ENCODE data around the gene PLPP3.

PLPP3 gene

GRCh38 chr1:56552349-56552748, 27.0 kb downstream of the PLPP3 start:
- no peak overlapping the region for H3K4me3 ChIP-seq (ENCODE audit: low read length)
- no peak for DNase-seq (ENCODE audit: low read depth)
- TF ChIP-seq, protein P1, sequence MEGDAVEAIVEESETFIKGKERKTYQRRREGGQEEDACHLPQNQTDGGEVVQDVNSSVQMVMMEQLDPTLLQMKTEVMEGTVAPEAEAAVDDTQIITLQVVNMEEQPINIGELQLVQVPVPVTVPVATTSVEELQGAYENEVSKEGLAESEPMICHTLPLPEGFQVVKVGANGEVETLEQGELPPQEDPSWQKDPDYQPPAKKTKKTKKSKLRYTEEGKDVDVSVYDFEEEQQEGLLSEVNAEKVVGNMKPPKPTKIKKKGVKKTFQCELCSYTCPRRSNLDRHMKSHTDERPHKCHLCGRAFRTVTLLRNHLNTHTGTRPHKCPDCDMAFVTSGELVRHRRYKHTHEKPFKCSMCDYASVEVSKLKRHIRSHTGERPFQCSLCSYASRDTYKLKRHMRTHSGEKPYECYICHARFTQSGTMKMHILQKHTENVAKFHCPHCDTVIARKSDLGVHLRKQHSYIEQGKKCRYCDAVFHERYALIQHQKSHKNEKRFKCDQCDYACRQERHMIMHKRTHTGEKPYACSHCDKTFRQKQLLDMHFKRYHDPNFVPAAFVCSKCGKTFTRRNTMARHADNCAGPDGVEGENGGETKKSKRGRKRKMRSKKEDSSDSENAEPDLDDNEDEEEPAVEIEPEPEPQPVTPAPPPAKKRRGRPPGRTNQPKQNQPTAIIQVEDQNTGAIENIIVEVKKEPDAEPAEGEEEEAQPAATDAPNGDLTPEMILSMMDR (conservative IDR thresholded peaks at IDR 0.05; ENCODE audit: low read depth, low read length), result no peak

DNA sequence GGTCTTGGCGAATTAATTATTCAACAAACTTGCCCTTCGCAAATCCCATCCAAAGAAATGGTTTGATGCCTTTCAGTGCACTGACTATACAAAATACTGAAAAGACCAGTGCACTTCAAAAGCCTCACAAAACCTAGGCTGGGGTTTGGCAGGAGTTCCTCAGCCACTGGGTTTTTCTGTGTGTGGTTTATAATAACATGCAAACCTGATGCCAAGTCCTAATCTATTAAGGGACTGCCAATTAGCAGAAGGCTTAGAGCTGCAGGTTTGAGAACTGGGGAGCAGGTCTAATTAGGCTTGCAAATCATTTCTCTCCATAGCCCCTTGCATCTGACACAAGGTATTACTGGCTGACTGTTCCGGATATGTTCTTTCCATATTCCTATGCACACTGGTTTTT, 27.7 kb downstream of the PLPP3 start:
- TF ChIP-seq, protein P1 (conservative IDR thresholded peaks at IDR 0.05; ENCODE audit: low read depth, low read length), result no peak
- no peak overlapping the region for H3K4me3 ChIP-seq (ENCODE audit: low read length)
- DNase-seq (ENCODE audit: low read depth), result peak; percentile 87

- H3K4me3 ChIP-seq (ENCODE audit: low read length), result no peak overlapping the region
- DNase-seq (ENCODE audit: low read depth), result no peak
- TF ChIP-seq, protein P1 (conservative IDR thresholded peaks at IDR 0.05; ENCODE audit: low read depth, low read length), result no peak
These were observed 28.5 kb downstream of the PLPP3 start for GRCh38 chr1:56550859-56551188.

GRCh38 chr1:56550138-56550858, 29.1 kb downstream of the PLPP3 start:
- DNase-seq (ENCODE audit: low read depth), result no peak
- TF ChIP-seq, protein P1 (conservative IDR thresholded peaks at IDR 0.05; ENCODE audit: low read depth, low read length), result no peak

GRCh38 chr1:56548571-56548970, 30.8 kb downstream of the PLPP3 start:
- TF ChIP-seq, protein P1 (conservative IDR thresholded peaks at IDR 0.05; ENCODE audit: low read depth, low read length), result no peak
- no peak for DNase-seq (ENCODE audit: low read depth)
- no peak overlapping the region for H3K4me3 ChIP-seq (ENCODE audit: low read length)

More at GRCh38 chr1:56550138-56550858, 29.1 kb downstream of the PLPP3 start:
- no peak overlapping the region for H3K4me3 ChIP-seq (ENCODE audit: low read length)

DNA sequence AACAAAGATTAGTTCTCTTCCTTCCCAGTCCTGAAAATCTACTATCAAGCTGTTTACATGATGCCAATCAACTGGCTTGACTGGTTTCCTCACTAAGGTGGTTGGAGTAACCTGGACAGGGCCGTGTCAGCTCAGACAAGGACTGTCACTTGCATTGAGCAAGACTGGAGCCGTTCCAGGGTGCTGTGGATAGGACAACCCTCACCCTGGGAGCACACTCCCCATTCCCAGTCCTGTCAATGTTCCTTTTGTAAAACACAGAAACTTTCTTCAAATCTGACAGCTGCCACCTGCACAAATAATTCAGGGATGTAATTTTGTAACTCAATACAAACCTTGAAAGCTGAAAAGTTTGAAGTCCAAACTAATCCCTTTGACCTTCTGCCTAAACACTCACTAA, 31.4 kb downstream of the PLPP3 start:
- TF ChIP-seq, protein P1 (conservative IDR thresholded peaks at IDR 0.05; ENCODE audit: low read depth, low read length), result no peak
- no peak overlapping the region for H3K4me3 ChIP-seq (ENCODE audit: low read length)
- no peak for DNase-seq (ENCODE audit: low read depth)

- no peak overlapping the region for H3K4me3 ChIP-seq (ENCODE audit: low read length)
- DNase-seq (ENCODE audit: low read depth), result no peak
- TF ChIP-seq, protein P1 (conservative IDR thresholded peaks at IDR 0.05; ENCODE audit: low read depth, low read length), result no peak
These were observed 31.9 kb downstream of the PLPP3 start for GRCh38 chr1:56547473-56547872.
